ENCODE measurements around the gene CACNG4.

CACNG4 gene

GRCh38 chr17:67072885-67073284, 108.4 kb downstream of the CACNG4 start:
- DNase-seq, result no peak

- no peak for DNase-seq
These were observed 110.3 kb downstream of the CACNG4 start for GRCh38 chr17:67074781-67075180.

GRCh38 chr17:67076290-67076689, 111.8 kb downstream of the CACNG4 start:
- DNase-seq, result no peak

- no peak for DNase-seq
These were observed 113.8 kb downstream of the CACNG4 start for GRCh38 chr17:67078292-67078691.

GRCh38 chr17:67079491-67079890, 115.0 kb downstream of the CACNG4 start:
- no peak for DNase-seq

- no peak for DNase-seq
These were observed 116.3 kb downstream of the CACNG4 start for GRCh38 chr17:67080804-67081203.

GRCh38 chr17:67082107-67082506, 117.6 kb downstream of the CACNG4 start:
- no peak for DNase-seq
